Activated naive CD4-positive, alpha-beta T cell treated with anti-CD3 and anti-CD28 coated beads, Interleukin-2, amount 50 U/mL, for 24 hours (primary cell): Measurements from ENCODE around the gene LOXL3.

Experiments used
- H3K27ac Mint-ChIP-seq: one replicate; pipeline ENCODE4 v1.8.0; 2021; ENCODE audit warnings: mild to moderate bottlenecking, mixed read lengths
- H3K27me3 Mint-ChIP-seq: one replicate; pipeline ENCODE4 v1.8.0; 2021; ENCODE audit warnings: mixed read lengths
- H3K36me3 Mint-ChIP-seq: one replicate; pipeline ENCODE4 v1.8.0; 2021; ENCODE audit warnings: mixed read lengths
- H3K4me1 Mint-ChIP-seq: one replicate; pipeline ENCODE4 v1.8.0; 2021; ENCODE audit warnings: mixed read lengths
- H3K4me3 Mint-ChIP-seq: one replicate; pipeline ENCODE4 v1.8.0; 2021; ENCODE audit warnings: mild to moderate bottlenecking, mixed read lengths
- H3K9me3 Mint-ChIP-seq: one replicate; pipeline ENCODE4 v1.8.0; 2021; ENCODE audit warnings: mixed read lengths

Gene LOXL3

DNA sequence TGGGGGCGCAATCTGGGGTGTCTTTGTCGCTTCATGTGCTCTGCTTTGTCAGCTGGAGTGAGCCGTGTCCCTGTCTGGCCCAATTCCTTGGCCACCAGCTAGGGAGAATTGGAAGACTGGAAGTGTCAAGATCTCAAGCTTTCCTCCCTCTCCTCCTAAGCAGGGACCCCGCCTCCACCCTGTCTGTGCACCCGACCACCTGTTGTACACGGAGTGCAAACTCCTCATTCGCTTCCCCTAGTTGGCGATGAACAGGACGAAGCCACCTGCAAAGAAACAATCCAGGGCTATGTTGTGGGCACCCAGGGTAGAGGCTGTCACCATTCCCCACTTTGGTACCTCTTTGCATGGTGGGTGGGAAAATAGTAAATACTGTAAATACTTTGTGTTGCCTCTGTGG, 26.0 kb downstream of the LOXL3 start:
- H3K36me3 Mint-ChIP-seq, result peaks cover 37% of the 10 kb centered on the region
- H3K9me3 Mint-ChIP-seq, result no peaks in the 10 kb centered on the region
- peak overlapping the region; percentile 90 for H3K4me3 Mint-ChIP-seq
- peaks cover 36% of the 10 kb centered on the region for H3K4me1 Mint-ChIP-seq
- H3K27ac Mint-ChIP-seq, result no peak overlapping the region
- no peaks in the 10 kb centered on the region for H3K27me3 Mint-ChIP-seq

DNA sequence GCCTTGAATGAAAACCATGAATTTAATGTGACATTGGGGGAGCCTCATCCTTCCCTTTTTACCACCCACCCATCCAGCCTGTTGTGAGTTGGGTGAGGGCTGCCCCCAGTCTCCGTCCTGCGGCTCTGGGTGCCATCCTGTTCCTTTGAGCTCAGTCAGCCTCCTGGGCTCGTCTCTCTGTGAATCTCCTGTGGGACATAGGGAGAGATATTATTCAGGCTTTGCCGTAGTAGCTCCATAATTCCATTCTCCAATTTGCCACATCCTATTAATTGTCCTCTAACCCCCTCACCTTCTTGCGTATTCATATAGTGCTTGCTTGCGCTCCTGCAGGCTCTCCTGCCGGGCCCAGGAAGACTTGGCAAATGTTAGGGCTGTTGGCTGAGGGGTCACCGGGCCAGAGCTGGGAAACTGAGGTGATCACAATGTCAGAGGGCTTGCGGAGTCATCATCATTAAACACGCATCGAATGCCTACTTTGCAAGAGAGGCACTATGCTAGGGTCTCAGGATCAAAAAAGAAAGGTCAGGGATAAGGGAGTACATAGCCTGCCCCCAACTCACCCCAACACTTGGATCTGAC, 27.0 kb downstream of the LOXL3 start:
- Mint-ChIP-seq H3K4me1 (peaks cover 29% of the 10 kb centered on the region), H3K27ac (no peak overlapping the region), H3K4me3 (no peak overlapping the region), H3K27me3 (no peaks in the 10 kb centered on the region), H3K36me3 (peaks cover 29% of the 10 kb centered on the region), H3K9me3 (no peaks in the 10 kb centered on the region)

DNA sequence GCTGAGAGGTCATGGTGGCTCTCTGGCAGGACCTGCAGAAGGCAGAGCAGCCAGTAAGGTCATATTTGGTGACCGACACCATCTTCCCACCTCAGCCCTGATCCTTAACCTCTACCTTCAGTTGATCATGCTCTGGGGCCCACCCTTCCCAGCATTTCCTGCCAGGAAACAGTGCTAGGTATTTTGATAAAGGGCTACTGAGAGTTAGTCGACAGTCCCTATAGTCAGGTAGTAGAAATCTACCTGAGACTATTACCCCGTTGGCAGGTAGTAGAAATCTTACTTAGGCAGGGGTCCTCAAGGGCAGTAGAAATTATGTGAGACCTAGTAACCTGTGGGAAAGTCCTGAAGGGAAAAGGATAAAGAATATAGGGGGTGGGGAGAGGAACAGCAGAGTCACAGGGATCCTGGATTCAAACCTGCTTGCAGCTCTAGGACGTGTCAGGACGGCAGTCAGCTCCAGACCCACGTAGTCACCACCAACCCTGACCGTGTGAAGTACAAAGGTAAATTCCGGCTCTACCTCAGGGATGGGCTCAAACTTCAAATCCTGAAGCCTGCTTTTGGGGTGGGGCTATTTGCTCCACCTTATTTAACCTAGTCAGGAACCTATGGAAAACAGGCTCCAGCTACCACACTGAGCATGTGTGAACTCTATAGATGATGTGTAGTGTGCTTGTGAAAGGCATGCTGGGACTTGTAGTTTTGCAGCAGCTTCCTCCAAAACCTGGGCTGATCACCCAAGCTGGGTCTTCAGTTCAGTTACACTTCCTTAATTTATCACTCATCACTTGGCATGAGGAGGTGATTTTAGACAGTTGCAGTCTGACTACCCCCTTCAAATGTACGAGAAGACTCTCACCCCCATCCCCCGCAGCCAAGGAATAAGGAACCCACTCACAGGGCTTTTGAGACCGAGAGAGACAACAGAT, 27.8 kb downstream of the LOXL3 start, which contains the start of gene DQX1:
Gene DQX1, minus strand, starts transcription at position 515 of the 932 bp plus-strand sequence. Its CDS starts 502 bp downstream, at position 13.
- Mint-ChIP-seq H3K36me3 (peaks cover 28% of the 10 kb centered on the region), H3K9me3 (no peaks in the 10 kb centered on the region), H3K4me3 (peak within 1 kb of the TSS; percentile 51), H3K27ac (no peak within 1 kb of the TSS), H3K4me1 (peaks cover 23% of the 10 kb centered on the region), H3K27me3 (no peaks in the 10 kb centered on the region)

DNA sequence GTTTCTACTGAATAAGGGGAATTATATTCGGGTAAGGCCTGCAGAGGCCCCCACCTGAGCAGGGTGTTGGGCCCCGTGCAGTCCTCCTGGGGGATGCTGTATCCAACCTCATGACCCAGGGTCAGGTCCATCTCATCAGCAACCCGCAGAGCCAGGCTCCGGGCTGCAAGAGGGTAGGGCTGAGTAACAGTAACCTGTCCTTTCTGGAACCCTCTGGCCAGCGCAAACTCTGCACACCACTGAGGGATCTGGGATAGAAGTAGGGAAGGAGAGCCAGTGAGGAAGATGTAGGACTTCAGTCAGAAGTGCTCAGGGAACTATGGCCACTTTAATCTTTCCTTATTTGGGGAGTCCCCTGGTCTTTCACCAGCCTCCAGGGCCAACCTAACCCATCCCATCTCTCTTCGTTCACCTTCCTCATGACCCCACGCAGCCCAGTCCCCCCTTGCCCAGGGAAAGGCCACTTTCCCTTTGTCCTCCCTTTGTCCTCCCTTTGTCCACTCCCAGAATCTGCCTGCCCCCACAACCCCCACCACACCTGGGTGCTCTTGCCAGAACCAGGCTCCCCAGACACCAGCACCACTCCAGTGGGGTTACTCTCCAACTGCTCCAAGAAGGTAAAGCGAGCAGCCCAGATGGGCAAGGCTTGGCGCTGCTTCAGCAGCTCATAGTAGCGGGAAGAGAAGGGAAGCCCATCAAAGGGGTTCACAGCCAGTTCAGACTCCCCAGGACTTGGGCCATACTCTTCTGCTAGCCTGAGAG, 28.6 kb downstream of the LOXL3 start:
- Mint-ChIP-seq H3K36me3 (peaks cover 26% of the 10 kb centered on the region), H3K9me3 (no peaks in the 10 kb centered on the region), H3K4me1 (peaks cover 18% of the 10 kb centered on the region), H3K27ac (no peak overlapping the region), H3K27me3 (peaks cover 3% of the 10 kb centered on the region), H3K4me3 (no peak overlapping the region)

DNA sequence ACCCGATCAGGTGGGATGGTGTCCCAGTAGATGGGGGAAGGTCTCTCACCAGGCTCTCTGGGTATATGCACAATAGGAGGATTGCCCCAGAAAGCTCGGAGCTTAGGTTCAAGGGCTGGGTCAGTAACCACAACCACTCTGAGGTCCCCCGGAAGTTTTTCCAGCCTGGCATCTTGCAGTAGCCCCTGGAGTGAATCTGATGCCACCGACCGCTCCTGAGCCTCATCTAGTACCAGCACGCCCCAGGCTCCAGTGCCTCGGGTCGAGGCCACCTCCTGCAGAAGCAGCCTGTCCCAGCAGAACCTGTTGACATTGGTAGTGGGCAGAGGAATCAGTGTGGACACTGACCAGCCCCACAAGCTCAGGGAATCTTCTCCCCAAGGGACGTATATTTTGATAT, 29.7 kb downstream of the LOXL3 start:
- no peak overlapping the region for H3K4me3 Mint-ChIP-seq
- peaks cover 18% of the 10 kb centered on the region for H3K4me1 Mint-ChIP-seq
- H3K27me3 Mint-ChIP-seq, result peaks cover 10% of the 10 kb centered on the region
- no peak overlapping the region for H3K27ac Mint-ChIP-seq
- H3K36me3 Mint-ChIP-seq, result peaks cover 26% of the 10 kb centered on the region
- no peaks in the 10 kb centered on the region for H3K9me3 Mint-ChIP-seq

DNA sequence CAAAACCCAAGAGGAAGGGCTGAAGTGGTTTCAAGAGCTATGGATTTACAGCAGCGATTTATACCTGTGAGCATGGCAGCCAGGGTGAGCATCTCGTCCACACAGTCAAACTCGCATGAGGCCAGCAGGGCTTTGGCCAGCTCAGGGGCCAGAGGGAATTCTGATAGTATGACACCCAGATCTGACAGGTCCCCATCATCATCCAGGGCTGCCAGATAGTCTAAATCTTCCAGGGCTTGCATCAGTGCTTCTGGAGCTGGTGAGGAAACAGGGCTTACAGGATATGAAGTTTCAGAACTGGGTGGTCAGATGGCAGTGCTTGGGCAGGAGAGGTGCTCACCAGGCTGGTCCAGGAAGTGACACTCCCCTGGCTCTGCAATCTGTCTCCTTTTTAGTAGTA, 31.2 kb downstream of the LOXL3 start:
- Mint-ChIP-seq H3K36me3 (peaks cover 18% of the 10 kb centered on the region), H3K27ac (no peak overlapping the region), H3K4me1 (peaks cover 10% of the 10 kb centered on the region), H3K9me3 (no peaks in the 10 kb centered on the region), H3K27me3 (peaks cover 24% of the 10 kb centered on the region), H3K4me3 (no peak overlapping the region)

DNA sequence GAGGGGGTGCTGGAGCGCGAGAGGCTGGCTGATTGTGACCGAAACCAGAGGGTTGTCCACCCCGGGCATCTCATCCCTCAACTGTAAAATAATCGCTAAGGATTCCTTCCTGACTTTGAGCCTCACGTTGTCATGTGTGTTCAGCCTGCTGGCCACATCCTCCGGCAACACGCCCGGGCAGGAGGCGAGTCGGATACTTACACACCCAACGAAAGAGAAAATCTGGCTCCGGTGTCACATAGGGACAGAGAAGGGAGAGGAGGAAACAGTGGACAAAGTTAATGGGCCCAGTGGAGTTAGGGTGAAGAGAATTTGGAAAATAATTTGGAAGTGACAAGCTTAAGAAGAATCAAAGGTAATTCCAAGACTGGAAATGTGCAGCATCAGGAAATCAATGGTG, 37.1 kb downstream of the LOXL3 start:
- peak overlapping the region; percentile 79 for H3K4me3 Mint-ChIP-seq
- H3K27me3 Mint-ChIP-seq, result peaks cover 57% of the 10 kb centered on the region
- peaks cover 17% of the 10 kb centered on the region for H3K4me1 Mint-ChIP-seq
- peak overlapping the region; percentile 15 for H3K27ac Mint-ChIP-seq
- peaks cover 6% of the 10 kb centered on the region for H3K36me3 Mint-ChIP-seq
- H3K9me3 Mint-ChIP-seq, result no peaks in the 10 kb centered on the region

DNA sequence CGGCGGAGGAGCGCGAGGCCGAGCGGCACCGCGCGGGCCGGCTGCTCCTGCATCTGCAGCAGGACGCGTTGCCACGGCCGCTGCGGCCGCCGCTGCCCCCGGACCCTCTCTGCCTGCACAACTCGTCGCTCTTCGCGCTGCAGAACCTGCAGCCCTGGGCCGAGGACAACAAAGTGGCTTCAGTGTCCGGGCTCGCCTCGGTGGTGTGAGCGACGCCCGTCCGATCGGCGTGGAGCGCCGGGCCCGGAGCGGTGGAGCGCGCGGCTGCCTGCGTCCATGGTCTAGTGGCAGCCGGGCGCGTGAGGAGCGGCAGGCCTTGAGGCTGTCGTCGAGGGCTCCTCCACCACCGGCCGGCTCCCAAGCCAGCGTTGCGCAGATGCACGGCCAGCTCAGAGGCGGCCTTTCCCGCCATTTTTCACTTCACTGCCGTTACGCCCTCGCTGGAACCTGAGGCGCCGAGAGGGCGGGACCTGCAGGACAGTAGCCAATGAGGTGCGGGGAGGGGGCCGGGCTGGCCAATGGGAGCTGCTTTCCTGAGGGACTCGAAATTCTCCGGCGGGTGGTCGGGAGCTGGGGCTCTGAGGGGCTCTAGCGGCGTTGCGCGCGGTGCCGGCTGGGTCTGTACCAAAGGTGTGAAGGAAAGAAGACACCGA, 37.6 kb downstream of the LOXL3 start:
- H3K4me1 Mint-ChIP-seq, result peaks cover 17% of the 10 kb centered on the region
- H3K4me3 Mint-ChIP-seq, result peak overlapping the region; percentile 79
- no peaks in the 10 kb centered on the region for H3K9me3 Mint-ChIP-seq
- peaks cover 6% of the 10 kb centered on the region for H3K36me3 Mint-ChIP-seq
- H3K27ac Mint-ChIP-seq, result no peak overlapping the region
- peaks cover 61% of the 10 kb centered on the region for H3K27me3 Mint-ChIP-seq

DNA sequence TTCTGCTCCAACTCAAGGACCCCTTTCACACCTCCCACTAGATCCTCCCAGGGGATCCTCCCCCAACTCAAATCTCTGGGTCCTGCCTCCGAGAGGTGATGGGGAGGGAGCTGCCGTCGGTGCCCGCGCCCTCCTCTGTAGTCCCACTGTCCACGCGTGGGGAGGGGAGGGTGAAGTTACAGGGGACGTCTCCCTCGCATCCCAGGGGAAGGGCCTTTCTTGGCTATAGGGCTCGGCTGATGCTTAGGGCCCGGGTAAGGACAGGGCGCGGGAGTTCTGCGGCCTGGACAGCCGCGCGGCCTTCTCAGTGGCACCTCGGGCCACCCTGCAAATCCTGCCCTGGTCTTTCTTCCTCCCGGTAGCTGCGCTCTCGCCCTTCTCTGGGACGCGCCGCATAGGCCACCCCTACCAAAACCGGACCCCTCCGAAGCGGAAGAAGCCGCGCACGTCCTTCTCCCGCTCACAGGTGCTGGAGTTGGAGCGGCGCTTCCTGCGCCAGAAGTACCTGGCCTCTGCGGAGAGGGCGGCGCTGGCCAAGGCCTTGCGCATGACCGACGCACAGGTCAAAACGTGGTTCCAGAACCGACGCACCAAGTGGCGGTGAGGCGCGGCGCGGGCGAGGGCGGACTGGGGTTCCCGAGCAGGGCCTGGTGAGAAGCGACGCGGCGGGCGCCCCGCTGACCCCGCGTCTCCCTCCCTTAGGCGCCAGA, 38.3 kb downstream of the LOXL3 start:
- Mint-ChIP-seq H3K9me3 (no peaks in the 10 kb centered on the region), H3K27me3 (peaks cover 64% of the 10 kb centered on the region), H3K4me1 (peaks cover 17% of the 10 kb centered on the region), H3K36me3 (peaks cover 6% of the 10 kb centered on the region), H3K27ac (no peak overlapping the region), H3K4me3 (peak overlapping the region; percentile 80)

DNA sequence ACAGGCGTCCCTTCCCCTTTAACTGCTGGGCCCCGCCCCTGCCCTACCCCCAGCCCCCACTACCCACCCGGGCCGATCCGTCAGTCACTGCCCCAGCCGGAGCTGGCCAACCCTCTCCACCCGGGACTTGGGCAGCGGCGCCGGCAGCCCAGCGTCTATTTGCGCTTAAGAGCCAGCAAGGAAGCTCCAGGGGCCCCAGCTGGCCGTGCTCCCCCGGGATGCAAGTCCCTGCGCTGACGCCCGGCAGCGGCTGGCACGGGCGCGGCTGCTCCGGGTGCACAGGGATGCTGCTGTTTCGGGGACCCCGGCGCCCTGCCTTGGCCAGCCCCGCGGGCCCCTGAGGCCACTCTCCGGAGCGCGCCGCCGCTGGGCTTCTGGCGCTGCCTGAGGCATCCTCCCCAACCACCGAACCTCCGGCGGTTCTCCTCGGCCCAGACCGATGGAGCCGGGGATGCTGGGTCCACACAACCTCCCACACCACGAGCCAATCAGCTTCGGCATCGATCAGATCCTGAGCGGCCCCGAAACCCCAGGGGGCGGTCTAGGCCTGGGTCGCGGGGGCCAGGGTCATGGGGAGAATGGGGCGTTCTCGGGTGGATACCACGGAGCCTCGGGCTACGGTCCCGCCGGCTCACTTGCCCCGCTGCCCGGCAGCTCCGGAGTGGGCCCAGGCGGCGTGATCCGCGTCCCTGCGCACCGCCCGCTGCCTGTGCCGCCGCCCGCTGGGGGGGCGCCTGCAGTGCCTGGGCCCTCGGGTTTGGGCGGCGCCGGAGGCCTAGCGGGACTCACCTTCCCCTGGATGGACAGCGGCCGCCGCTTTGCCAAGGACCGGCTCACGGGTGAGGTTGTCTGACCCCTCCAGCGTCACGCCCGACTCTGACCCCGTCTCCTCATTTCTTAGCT, 39.1 kb downstream of the LOXL3 start, which contains the start of gene TLX2:
Gene TLX2, plus strand, starts transcription at position 83 of the 903 bp plus-strand sequence. Its CDS starts 357 bp downstream, at position 440.
- H3K27me3 Mint-ChIP-seq, result peaks cover 57% of the 10 kb centered on the region
- peaks cover 6% of the 10 kb centered on the region for H3K36me3 Mint-ChIP-seq
- no peak within 1 kb of the TSS for H3K27ac Mint-ChIP-seq
- H3K9me3 Mint-ChIP-seq, result no peaks in the 10 kb centered on the region
- H3K4me1 Mint-ChIP-seq, result peaks cover 17% of the 10 kb centered on the region
- peak within 1 kb of the TSS; percentile 80 for H3K4me3 Mint-ChIP-seq

DNA sequence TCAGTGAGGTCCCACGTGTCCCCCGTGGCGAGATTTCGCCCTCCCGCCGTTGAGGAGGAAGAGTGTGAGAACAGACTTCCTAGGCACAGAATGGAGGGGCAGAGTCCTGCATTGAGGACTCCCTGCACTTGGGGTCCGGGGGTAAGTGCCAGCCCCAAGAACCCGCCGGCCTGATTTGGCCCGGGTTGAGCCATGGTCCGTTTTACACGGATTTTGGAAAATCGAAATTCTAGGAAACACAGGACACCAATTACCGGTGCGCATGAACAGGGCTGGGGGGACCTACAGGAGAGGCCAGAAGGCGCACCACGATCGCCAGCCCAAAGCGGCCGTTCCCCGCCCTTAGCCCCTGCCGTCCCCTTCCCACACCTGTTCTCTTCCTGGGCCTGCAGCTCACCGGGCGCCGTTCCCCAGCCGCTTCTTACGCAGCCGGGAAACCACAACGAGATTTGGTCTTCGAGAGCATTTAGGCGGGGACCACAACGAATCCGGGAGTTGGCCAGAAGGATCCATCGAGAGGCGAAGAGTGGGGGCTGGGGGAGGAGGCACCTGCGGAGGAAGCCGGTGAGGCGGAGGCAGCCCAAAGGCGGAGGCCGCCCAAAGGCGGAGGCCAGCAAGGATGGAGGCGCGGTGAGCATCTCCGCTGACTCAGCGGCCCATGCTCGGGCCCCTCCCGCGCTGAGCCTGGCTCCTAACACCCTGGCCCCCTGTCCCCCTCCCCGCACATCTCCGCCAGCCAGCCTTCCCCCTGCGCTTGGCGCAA, 40.0 kb downstream of the LOXL3 start:
- peaks cover 17% of the 10 kb centered on the region for H3K4me1 Mint-ChIP-seq
- peak overlapping the region; percentile 23 for H3K4me3 Mint-ChIP-seq
- no peak overlapping the region for H3K27ac Mint-ChIP-seq
- H3K27me3 Mint-ChIP-seq, result peaks cover 53% of the 10 kb centered on the region
- peaks cover 6% of the 10 kb centered on the region for H3K36me3 Mint-ChIP-seq
- no peaks in the 10 kb centered on the region for H3K9me3 Mint-ChIP-seq

DNA sequence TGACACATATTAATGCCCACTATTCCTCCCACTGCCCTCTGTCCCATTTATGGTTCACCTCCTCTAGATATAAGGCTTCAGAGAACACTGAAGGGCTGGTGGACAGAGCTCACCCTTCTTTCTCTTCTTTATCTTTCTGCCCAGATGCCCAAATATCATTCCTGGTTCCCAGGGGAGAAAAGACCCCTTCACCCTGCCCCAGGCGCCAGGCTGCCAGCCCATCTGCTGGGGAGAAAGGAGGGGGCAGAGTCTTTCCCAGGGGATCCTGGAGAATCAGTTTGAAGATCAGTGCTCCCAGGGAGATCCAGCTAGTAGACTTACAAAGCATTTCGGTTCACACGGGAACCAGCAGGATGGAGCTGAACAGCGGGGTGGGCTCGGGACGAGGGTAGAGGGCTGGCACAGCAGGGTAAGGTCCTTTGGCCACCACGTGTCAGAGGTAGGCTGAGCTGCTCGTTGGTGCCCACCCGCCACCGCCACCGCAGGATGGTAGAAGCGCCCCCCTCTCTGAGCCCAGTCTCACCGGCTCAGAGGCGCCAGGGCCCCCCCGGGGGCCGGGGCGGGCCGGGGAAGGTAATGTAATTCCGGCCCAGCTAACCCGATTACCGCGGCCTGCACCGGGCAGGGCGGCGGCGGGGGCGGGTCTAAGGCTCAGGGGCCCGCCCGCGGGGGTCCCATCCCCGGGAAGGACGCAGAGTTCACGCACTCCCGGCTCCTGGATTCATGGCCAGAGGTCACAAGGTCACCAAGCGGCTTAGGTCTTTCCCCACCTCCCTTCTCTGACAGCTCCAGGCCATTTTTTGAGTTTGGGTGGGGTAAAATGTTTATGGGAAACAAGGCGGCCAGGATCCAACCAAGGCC, 40.8 kb downstream of the LOXL3 start:
- Mint-ChIP-seq H3K27ac (no peak overlapping the region), H3K9me3 (no peaks in the 10 kb centered on the region), H3K4me3 (peak overlapping the region; percentile 23), H3K36me3 (peaks cover 6% of the 10 kb centered on the region), H3K4me1 (peaks cover 25% of the 10 kb centered on the region), H3K27me3 (peaks cover 46% of the 10 kb centered on the region)
